ENCODE results near the gene PTPN4.

GRCh38 chr2:119814216-119814615 is 54.5 kb downstream of the PTPN4 start:
- no peak for TF ChIP-seq CTCF (conservative IDR thresholded peaks at IDR 0.05)
- no peak for TF ChIP-seq EZH2 (IDR thresholded peaks at IDR 0.05; ENCODE audit: low read depth)

Data from PC-9 (cell line).